HepG2 (cell line): Measurements from ENCODE around the gene UBAP1L. TPM values are rescaled to one million over a fixed set of nuclear protein-coding genes. Genes with fewer than 3 reads are reported as not detected.
A peak's percentile ranks its signal among the peaks of the same experiment; 100 is the strongest.

Source experiments
- ATAC-seq: fragments of 200-7000 bp; cut with Tn5 transposase; 3 replicates; pipeline ENCODE4 v1.9.1; 2020; ENCODE audit warnings: mild to moderate bottlenecking, moderate library complexity
- BruUV-seq: library from RNA; stranded (reverse); fragments of 400-500 nt; replicated peaks from 2 replicates; lab custom pipeline; 2021; lab: Mats Ljungman, UMichigan
- CTCF ChIA-PET: fragments of 300-600 bp; formaldehyde crosslinking; extraction: SDS; loops from one replicate; lab custom pipeline; 2021; ENCODE audit warnings: low total read pairs, inconsistent platforms, low intra/inter-chr PET ratio; lab: Yijun Ruan, JAX
- POLR2A ChIA-PET: fragments of 350-600 bp; sonication (Branson Sonifier 250); formaldehyde crosslinking; loops from one replicate; lab custom pipeline; 2020; ENCODE audit warnings: antibody characterized with exemption, inconsistent platforms; lab: Yijun Ruan, JAX
- DNase-seq: peaks from one replicate; pipeline ENCODE4 v3.0.0-alpha.2; 2015; ENCODE audit warnings: low spot score
- FAIRE-seq: peaks from 3 replicates; lab custom pipeline; 2011; peaks lifted over from hg19 to GRCh38; lab: Jason Lieb, UNC
- H2AFZ ChIP-seq: one replicate; pipeline ENCODE4 v1.6.1; 2011; ENCODE audit warnings: low read length, inconsistent platforms
- H3K27ac ChIP-seq: fragments of 300-600 bp; 3 replicates; pipeline ENCODE4 v1.8.0; 2011; ENCODE audit warnings: mixed run types, mild to moderate bottlenecking, mixed read lengths, low read length, inconsistent platforms; ENCODE audit not compliant: insufficient read depth; ENCODE audit errors: extremely low read length
- H3K27me3 ChIP-seq, 2 experiments: fragments of 200-600 bp in 1 of 2; 2 replicates in 1 of 2; 3 replicates in 1 of 2; pipeline versions ENCODE4 v1.6.0 to v1.8.0; 2011; ENCODE audit warnings: low read length in 2 of 2, mild to moderate bottlenecking in 2 of 2, moderate library complexity in 2 of 2, inconsistent platforms in 1 of 2; ENCODE audit not compliant: insufficient read depth in 2 of 2, control insufficient read depth in 1 of 2
- H3K36me3 ChIP-seq, 2 experiments: fragments of 200-600 bp in 1 of 2; replicated peaks in 1 of 2; 2 replicates in 1 of 2; 3 replicates in 1 of 2; pipeline versions ENCODE4 v1.5.1 to v1.8.0; 2011; ENCODE audit warnings: low read length in 2 of 2, inconsistent platforms in 1 of 2; ENCODE audit not compliant: insufficient read depth in 2 of 2, control insufficient read depth in 1 of 2
- H3K4me1 ChIP-seq: 2 replicates; pipeline ENCODE4 v1.5.1; 2012; ENCODE audit warnings: low read length, inconsistent platforms; ENCODE audit not compliant: insufficient read depth
- H3K4me2 ChIP-seq: 2 replicates; pipeline ENCODE4 v1.6.0; 2011; ENCODE audit warnings: low read depth, low read length, inconsistent platforms
- H3K4me3 ChIP-seq, 3 experiments: fragments of 200-600 bp in 1 of 3; sonication (generic), shearing (Covaris generic) in 1 of 3; replicated peaks in 1 of 3; 2 replicates each; pipeline ENCODE4 v1.5.1; 2011 to 2016; ENCODE audit warnings: low read length in 3 of 3, inconsistent platforms in 2 of 3, low read depth in 2 of 3, mild to moderate bottlenecking in 2 of 3, control low read depth in 1 of 3, mixed read lengths in 1 of 3; ENCODE audit not compliant: insufficient read depth in 1 of 3
- H3K79me2 ChIP-seq: one replicate; pipeline ENCODE4 v1.6.1; 2011; ENCODE audit warnings: low read length, inconsistent platforms; ENCODE audit not compliant: insufficient read depth
- H3K9ac ChIP-seq: 2 replicates; pipeline ENCODE4 v1.6.0; 2011; ENCODE audit warnings: mild to moderate bottlenecking, low read depth, low read length, inconsistent platforms; ENCODE audit not compliant: insufficient read depth
- H3K9me3 ChIP-seq: 2 replicates; pipeline ENCODE4 v1.5.1; 2012; ENCODE audit warnings: mild to moderate bottlenecking, low read length
- H4K20me1 ChIP-seq: 2 replicates; pipeline ENCODE4 v1.6.0; 2011; ENCODE audit warnings: inconsistent platforms, mild to moderate bottlenecking, low read length, moderate library complexity; ENCODE audit not compliant: insufficient read depth
- ATF3 ChIP-seq: sonication (generic); formaldehyde crosslinking; IDR thresholded peaks from 2 replicates; pipeline ENCODE4 v1.4.0; 2020; ENCODE audit warnings: missing genetic modification reagents
- FOSL2 ChIP-seq: sonication (generic); formaldehyde crosslinking; IDR thresholded peaks from 2 replicates; pipeline ENCODE4 v1.4.0; 2020; ENCODE audit warnings: missing genetic modification reagents
- GATAD2A ChIP-seq: IDR thresholded peaks from 2 replicates; pipeline ENCODE4 v1.6.1; 2016
- HNF4A ChIP-seq: sonication (generic); formaldehyde crosslinking; IDR thresholded peaks from 2 replicates; pipeline ENCODE4 v1.4.0; 2020; ENCODE audit warnings: missing genetic modification reagents
- NR2F6 ChIP-seq, 2 experiments: IDR thresholded peaks; 2 replicates each; pipeline ENCODE4 v1.6.1; 2016; ENCODE audit warnings: antibody characterized with exemption in 1 of 2, mild to moderate bottlenecking in 1 of 2
- ZNF567 ChIP-seq: sonication (generic); formaldehyde crosslinking; IDR thresholded peaks from 2 replicates; pipeline ENCODE4 v1.8.1; 2023; ENCODE audit warnings: mild to moderate bottlenecking, missing genetic modification reagents, borderline replicate concordance
- WGBS: methylation state at CpG from one replicate; pipeline ENCODE4 v1.1.6; 2017; ENCODE audit warnings: low lambda C conversion rate; 5-methylcytosine and 5-hydroxymethylcytosine counted together
- in situ Hi-C: cut with HindIII; loops from 2 replicates; pipeline ENCODE4 v1.10.0; 2017; ENCODE audit warnings: low pct_unique_long_range_greater_than_20kb; ENCODE audit not compliant: extremely low pct_ligation_motif_present
- intact Hi-C: fragments of 100-400 bp; cut with micrococcal nuclease; formaldehyde crosslinking; loops from one replicate; pipeline ENCODE4 v1.10.0; 2022; ENCODE audit not compliant: unreplicated experiment
- polyA plus RNA-seq, 8 experiments: library from polyadenylated mRNA; depleted of rRNA in 3 of 8; stranded (reverse) in 7 of 8; unstranded in 1 of 8; fragments of >200 nt; fragmentation: Illumina TruSeq in 4 of 8; extraction: Trizol in 4 of 8; gene quantifications; 2 replicates each; pipeline versions ENCODE4 v1.2.1 to v1.2.3, GENCODE V29; 2011 to 2016; ENCODE audit warnings: low read depth in 4 of 8, missing spikeins in 1 of 8, mixed read lengths in 1 of 8; ENCODE audit not compliant: insufficient read depth in 1 of 8
- total RNA-seq, 5 experiments: library from RNA; depleted of rRNA; stranded (reverse); fragments of >200 nt; fragmentation: Illumina TruSeq; extraction: Trizol; gene quantifications; 2 replicates each; pipeline ENCODE4 v1.2.3, GENCODE V29; 2016; ENCODE audit warnings: low read depth in 1 of 5
- TF ChIP-seq, protein P1 (sequence below): sonication (generic); formaldehyde crosslinking; IDR thresholded peaks from 2 replicates; pipeline ENCODE4 v1.4.0; 2020; ENCODE audit warnings: missing genetic modification reagents, borderline replicate concordance
- TF ChIP-seq, protein P2 (sequence below): sonication (generic); formaldehyde crosslinking; IDR thresholded peaks from 2 replicates; pipeline ENCODE4 v1.4.0; 2020; ENCODE audit warnings: mild to moderate bottlenecking, low read depth, missing genetic modification reagents
- TF ChIP-seq, protein P3 (sequence below): sonication (generic); formaldehyde crosslinking; IDR thresholded peaks from 2 replicates; pipeline ENCODE4 v1.4.0; 2020; ENCODE audit warnings: missing genetic modification reagents, borderline replicate concordance
- TF ChIP-seq, protein P4 (sequence below): sonication (generic); formaldehyde crosslinking; IDR thresholded peaks from 2 replicates; pipeline ENCODE4 v1.9.0; 2022; ENCODE audit warnings: missing genetic modification reagents, mild to moderate bottlenecking, borderline replicate concordance

Gene UBAP1L
- total and polyA plus RNA-seq, 2 of the 13 experiments (the other 11 are each of a cell fraction or from before 2014, with no cell fraction given), result 0.86 to 1.4 TPM

DNA sequence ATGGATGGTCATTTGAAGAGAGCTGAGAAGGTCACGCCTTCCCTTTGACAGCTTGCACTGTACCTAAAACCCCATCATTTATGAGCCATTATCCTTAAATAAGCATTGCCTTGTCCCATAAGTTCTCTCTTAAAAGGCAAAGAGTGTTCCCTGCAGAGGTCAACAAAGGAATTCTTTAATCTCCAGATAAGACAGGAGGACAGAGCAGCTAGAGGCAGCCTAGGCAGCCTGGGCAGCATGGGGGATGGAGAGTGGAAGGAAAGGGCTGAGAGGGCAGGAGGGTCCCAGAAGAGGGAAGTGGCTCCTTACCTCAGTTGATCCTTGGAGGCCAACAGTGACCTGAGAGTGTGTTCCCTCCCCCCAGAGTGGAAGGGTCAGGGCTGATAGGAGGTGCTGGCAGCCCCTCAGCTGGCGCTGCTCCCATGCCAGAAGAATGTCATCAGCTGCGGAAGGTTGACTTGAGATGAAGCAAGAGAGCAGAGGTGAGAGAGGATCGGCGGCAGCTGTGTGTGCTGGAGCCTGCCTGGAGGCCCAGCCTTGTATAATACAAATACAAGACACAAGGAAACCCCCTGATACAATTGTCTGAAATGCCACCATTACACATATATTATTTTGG, 25.7 kb downstream of the UBAP1L start:
- 0% methylated on average over 5 of the region's 5 CpGs for WGBS
- Histone ChIP-seq H3K9me3 (no peaks in the 10 kb centered on the region), H3K27me3 (no peaks in the 10 kb centered on the region), H4K20me1 (no peaks in the 10 kb centered on the region), H3K4me3 (peak overlapping the region in 2 of 3 experiments; percentile 1 to 70; a peak in 2 of 6 replicates), H3K79me2 (no peaks in the 10 kb centered on the region), H3K4me2 (peak overlapping the region; percentile 89), H3K36me3 (no peaks in the 10 kb centered on the region), H3K4me1 (peaks cover 73% of the 10 kb centered on the region), H3K27ac (peak overlapping the region; percentile 45), H2AFZ (no peak overlapping the region), H3K9ac (0 out of 2 replicates have a peak overlapping the region, but pooled peaks have one; percentile 55)
- CTCF ChIA-PET, result interaction anchor here (5.8 to 6.7 kb wide), 2 partner anchors 34 to 56 kb away, joined by 34 to 54 read pairs; no protein-coding TSS in a partner anchor
- peak; percentile 17; the same call in 2 of the 3 replicates for ATAC-seq
- FAIRE-seq, result no peak
- POLR2A ChIA-PET, result interaction anchor here (0.6 to 4.0 kb wide), 5 partner anchors 10 to 211 kb away, joined by 3 to 27 read pairs (median 3); no protein-coding TSS in a partner anchor
- in situ Hi-C loops, result loop anchor here (5.0 to 10.0 kb wide), 2 partner anchors 37 to 55 kb away; no protein-coding TSS in a partner anchor
- DNase-seq, result peak; percentile 56
- intact Hi-C loops, result no loop called here
- no TSS peak for BruUV-seq
- TF ChIP-seq, protein P1, sequence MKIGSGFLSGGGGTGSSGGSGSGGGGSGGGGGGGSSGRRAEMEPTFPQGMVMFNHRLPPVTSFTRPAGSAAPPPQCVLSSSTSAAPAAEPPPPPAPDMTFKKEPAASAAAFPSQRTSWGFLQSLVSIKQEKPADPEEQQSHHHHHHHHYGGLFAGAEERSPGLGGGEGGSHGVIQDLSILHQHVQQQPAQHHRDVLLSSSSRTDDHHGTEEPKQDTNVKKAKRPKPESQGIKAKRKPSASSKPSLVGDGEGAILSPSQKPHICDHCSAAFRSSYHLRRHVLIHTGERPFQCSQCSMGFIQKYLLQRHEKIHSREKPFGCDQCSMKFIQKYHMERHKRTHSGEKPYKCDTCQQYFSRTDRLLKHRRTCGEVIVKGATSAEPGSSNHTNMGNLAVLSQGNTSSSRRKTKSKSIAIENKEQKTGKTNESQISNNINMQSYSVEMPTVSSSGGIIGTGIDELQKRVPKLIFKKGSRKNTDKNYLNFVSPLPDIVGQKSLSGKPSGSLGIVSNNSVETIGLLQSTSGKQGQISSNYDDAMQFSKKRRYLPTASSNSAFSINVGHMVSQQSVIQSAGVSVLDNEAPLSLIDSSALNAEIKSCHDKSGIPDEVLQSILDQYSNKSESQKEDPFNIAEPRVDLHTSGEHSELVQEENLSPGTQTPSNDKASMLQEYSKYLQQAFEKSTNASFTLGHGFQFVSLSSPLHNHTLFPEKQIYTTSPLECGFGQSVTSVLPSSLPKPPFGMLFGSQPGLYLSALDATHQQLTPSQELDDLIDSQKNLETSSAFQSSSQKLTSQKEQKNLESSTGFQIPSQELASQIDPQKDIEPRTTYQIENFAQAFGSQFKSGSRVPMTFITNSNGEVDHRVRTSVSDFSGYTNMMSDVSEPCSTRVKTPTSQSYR, result peak; percentile 39
- TF ChIP-seq, protein P2, sequence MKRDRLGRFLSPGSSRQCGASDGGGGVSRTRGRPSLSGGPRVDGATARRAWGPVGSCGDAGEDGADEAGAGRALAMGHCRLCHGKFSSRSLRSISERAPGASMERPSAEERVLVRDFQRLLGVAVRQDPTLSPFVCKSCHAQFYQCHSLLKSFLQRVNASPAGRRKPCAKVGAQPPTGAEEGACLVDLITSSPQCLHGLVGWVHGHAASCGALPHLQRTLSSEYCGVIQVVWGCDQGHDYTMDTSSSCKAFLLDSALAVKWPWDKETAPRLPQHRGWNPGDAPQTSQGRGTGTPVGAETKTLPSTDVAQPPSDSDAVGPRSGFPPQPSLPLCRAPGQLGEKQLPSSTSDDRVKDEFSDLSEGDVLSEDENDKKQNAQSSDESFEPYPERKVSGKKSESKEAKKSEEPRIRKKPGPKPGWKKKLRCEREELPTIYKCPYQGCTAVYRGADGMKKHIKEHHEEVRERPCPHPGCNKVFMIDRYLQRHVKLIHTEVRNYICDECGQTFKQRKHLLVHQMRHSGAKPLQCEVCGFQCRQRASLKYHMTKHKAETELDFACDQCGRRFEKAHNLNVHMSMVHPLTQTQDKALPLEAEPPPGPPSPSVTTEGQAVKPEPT (CRISPR knock-in tag), result no peak
- TF ChIP-seq ATF3 (CRISPR knock-in tag), result peak; percentile 44; the same call in 1 of the 2 replicates
- peak; percentile 61; the same call in 1 of the 2 replicates for TF ChIP-seq NR2F6 (IDR thresholded peaks at IDR 0.05)
- peak; percentile 42; the same call in 1 of the 2 replicates for TF ChIP-seq NR2F6 (CRISPR knock-in tag; IDR thresholded peaks at IDR 0.05)
- peak; percentile 44; the same call in 1 of the 2 replicates for TF ChIP-seq ZNF567 (CRISPR knock-in tag)
- TF ChIP-seq, protein P3, sequence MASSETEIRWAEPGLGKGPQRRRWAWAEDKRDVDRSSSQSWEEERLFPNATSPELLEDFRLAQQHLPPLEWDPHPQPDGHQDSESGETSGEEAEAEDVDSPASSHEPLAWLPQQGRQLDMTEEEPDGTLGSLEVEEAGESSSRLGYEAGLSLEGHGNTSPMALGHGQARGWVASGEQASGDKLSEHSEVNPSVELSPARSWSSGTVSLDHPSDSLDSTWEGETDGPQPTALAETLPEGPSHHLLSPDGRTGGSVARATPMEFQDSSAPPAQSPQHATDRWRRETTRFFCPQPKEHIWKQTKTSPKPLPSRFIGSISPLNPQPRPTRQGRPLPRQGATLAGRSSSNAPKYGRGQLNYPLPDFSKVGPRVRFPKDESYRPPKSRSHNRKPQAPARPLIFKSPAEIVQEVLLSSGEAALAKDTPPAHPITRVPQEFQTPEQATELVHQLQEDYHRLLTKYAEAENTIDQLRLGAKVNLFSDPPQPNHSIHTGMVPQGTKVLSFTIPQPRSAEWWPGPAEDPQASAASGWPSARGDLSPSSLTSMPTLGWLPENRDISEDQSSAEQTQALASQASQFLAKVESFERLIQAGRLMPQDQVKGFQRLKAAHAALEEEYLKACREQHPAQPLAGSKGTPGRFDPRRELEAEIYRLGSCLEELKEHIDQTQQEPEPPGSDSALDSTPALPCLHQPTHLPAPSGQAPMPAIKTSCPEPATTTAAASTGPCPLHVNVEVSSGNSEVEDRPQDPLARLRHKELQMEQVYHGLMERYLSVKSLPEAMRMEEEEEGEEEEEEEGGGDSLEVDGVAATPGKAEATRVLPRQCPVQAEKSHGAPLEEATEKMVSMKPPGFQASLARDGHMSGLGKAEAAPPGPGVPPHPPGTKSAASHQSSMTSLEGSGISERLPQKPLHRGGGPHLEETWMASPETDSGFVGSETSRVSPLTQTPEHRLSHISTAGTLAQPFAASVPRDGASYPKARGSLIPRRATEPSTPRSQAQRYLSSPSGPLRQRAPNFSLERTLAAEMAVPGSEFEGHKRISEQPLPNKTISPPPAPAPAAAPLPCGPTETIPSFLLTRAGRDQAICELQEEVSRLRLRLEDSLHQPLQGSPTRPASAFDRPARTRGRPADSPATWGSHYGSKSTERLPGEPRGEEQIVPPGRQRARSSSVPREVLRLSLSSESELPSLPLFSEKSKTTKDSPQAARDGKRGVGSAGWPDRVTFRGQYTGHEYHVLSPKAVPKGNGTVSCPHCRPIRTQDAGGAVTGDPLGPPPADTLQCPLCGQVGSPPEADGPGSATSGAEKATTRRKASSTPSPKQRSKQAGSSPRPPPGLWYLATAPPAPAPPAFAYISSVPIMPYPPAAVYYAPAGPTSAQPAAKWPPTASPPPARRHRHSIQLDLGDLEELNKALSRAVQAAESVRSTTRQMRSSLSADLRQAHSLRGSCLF, result no peak
- peak; percentile 34; the same call in 1 of the 2 replicates for TF ChIP-seq HNF4A (CRISPR knock-in tag)
- peak; percentile 43; the same call in 1 of the 2 replicates for TF ChIP-seq FOSL2 (CRISPR knock-in tag)
- 0 out of 2 replicates have a peak, but pooled peaks have one; percentile 23 for TF ChIP-seq GATAD2A
- TF ChIP-seq, protein P4, sequence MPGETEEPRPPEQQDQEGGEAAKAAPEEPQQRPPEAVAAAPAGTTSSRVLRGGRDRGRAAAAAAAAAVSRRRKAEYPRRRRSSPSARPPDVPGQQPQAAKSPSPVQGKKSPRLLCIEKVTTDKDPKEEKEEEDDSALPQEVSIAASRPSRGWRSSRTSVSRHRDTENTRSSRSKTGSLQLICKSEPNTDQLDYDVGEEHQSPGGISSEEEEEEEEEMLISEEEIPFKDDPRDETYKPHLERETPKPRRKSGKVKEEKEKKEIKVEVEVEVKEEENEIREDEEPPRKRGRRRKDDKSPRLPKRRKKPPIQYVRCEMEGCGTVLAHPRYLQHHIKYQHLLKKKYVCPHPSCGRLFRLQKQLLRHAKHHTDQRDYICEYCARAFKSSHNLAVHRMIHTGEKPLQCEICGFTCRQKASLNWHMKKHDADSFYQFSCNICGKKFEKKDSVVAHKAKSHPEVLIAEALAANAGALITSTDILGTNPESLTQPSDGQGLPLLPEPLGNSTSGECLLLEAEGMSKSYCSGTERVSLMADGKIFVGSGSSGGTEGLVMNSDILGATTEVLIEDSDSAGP (CRISPR knock-in tag), result 0 out of 2 replicates have a peak, but pooled peaks have one; percentile 22
